Breast epithelium (tissue), 4 donors: ENCODE measurements around the gene FYN. TPM values are rescaled to one million over a fixed set of nuclear protein-coding genes. Genes with fewer than 3 reads are reported as not detected.

Experiments used
- DNase-seq, 2 donors: peaks; one replicate each; pipeline ENCODE4 v3.0.0-alpha.2; 2019; ENCODE audit warnings: low spot score in 2 of 2
- H3K27ac ChIP-seq, 2 donors: fragments of 200-600 bp; sonication (generic) in 1 of 2; one replicate each; pipeline ENCODE4 v1.5.1; 2016 to 2019; ENCODE audit warnings: mild to moderate bottlenecking in 1 of 2
- H3K27me3 ChIP-seq, 2 donors: fragments of 200-600 bp; sonication (generic) in 1 of 2; one replicate each; pipeline versions ENCODE4 v1.5.1 to v1.6.0; 2017 to 2019; ENCODE audit warnings: control low read depth in 1 of 2, mild to moderate bottlenecking in 1 of 2
- H3K36me3 ChIP-seq: fragments of 200-600 bp; one replicate; pipeline ENCODE4 v1.5.1; 2019
- H3K4me1 ChIP-seq, 2 donors: fragments of 200-600 bp; sonication (generic); one replicate each; pipeline ENCODE4 v1.5.1; 2016 to 2019; ENCODE audit warnings: control low read depth in 1 of 2
- H3K4me3 ChIP-seq, 3 donors: fragments of 200-600 bp; sonication (generic); 1 replicate in 2 of 3; 2 replicates in 1 of 3; pipeline ENCODE4 v1.5.1; 2016 to 2019; ENCODE audit warnings: mild to moderate bottlenecking in 3 of 3, moderate library complexity in 2 of 3
- H3K9me3 ChIP-seq, 2 donors: fragments of 200-600 bp; sonication (generic) in 1 of 2; one replicate each; pipeline ENCODE4 v1.5.1; 2016 to 2019; ENCODE audit warnings: control low read depth in 1 of 2
- CTCF ChIP-seq, 3 donors: fragments of 450-650 bp; IDR thresholded peaks; one replicate each; pipeline ENCODE4 v1.5.1; 2016 to 2017; ENCODE audit warnings: antibody characterized with exemption in 3 of 3, mild to moderate bottlenecking in 3 of 3, moderate library complexity in 3 of 3
- POLR2A ChIP-seq: fragments of 450-650 bp; IDR thresholded peaks from one replicate; pipeline ENCODE4 v1.6.1; 2016; ENCODE audit warnings: antibody characterized with exemption, mild to moderate bottlenecking, moderate library complexity
- POLR2AphosphoS5 ChIP-seq, 3 donors: sonication (generic); formaldehyde crosslinking; IDR thresholded peaks; one replicate each; pipeline ENCODE4 v1.6.1; 2017; ENCODE audit warnings: antibody characterized with exemption in 3 of 3
- intact Hi-C: fragments of 100-400 bp; cut with DNase I; formaldehyde crosslinking; loops from one replicate; pipeline ENCODE4 v1.15.1; 2023; ENCODE audit warnings: low total_unique reads
- total RNA-seq, 3 donors: library from RNA; depleted of rRNA; stranded (reverse); fragments of >200 nt; gene quantifications; one replicate each; pipeline ENCODE4 v1.1.0, GENCODE V29; 2016

The FYN gene
- total RNA-seq, 3 donors from 2014 or later, result 44.8 to 209 (median 111) TPM

GRCh38 chr6:111817451-111818120 lies 55.7 kb downstream of the FYN start:
- intact Hi-C loops, result no loop called here
- H3K4me1 ChIP-seq, result no peaks in the 10 kb centered on the region
- no peak for DNase-seq
- H3K4me3 ChIP-seq, result no peak overlapping the region
- H3K9me3 ChIP-seq, result no peaks in the 10 kb centered on the region
- no peaks in the 10 kb centered on the region for H3K36me3 ChIP-seq
- no peaks in the 10 kb centered on the region for H3K27me3 ChIP-seq
- TF ChIP-seq POLR2A, result no peak
- no peak for TF ChIP-seq CTCF (IDR thresholded peaks at IDR 0.05)
- TF ChIP-seq POLR2AphosphoS5 (IDR thresholded peaks at IDR 0.05), result no peak
- no peak overlapping the region for H3K27ac ChIP-seq

- intact Hi-C loops, result no loop called here
- Histone ChIP-seq H3K27me3 (no peaks in the 10 kb centered on the region), H3K27ac (peak overlapping the region in 1 of 2 donors; percentile 32), H3K36me3 (no peaks in the 10 kb centered on the region), H3K4me3 (no peak overlapping the region), H3K9me3 (no peaks in the 10 kb centered on the region), H3K4me1 (no peaks in the 10 kb centered on the region)
- no peak for DNase-seq
- TF ChIP-seq POLR2AphosphoS5 (IDR thresholded peaks at IDR 0.05) (no peak), CTCF (IDR thresholded peaks at IDR 0.05) (no peak), POLR2A (no peak)
Measured at GRCh38 chr6:111813677-111814310, 59.5 kb downstream of the FYN start.

- Histone ChIP-seq H3K27ac (no peak overlapping the region), H3K9me3 (no peaks in the 10 kb centered on the region), H3K4me1 (no peaks in the 10 kb centered on the region), H3K36me3 (no peaks in the 10 kb centered on the region), H3K4me3 (no peak overlapping the region), H3K27me3 (no peaks in the 10 kb centered on the region)
- no peak for DNase-seq
- intact Hi-C loops, result no loop called here
- TF ChIP-seq POLR2A, result no peak
- no peak for TF ChIP-seq CTCF (IDR thresholded peaks at IDR 0.05)
- TF ChIP-seq POLR2AphosphoS5 (IDR thresholded peaks at IDR 0.05), result no peak
Measured at GRCh38 chr6:111813237-111813636, 60.0 kb downstream of the FYN start.

- Histone ChIP-seq H3K27me3 (no peaks in the 10 kb centered on the region), H3K9me3 (no peaks in the 10 kb centered on the region), H3K4me3 (no peak overlapping the region), H3K36me3 (no peaks in the 10 kb centered on the region), H3K27ac (no peak overlapping the region), H3K4me1 (no peaks in the 10 kb centered on the region)
- no peak for DNase-seq
- TF ChIP-seq CTCF (IDR thresholded peaks at IDR 0.05) (no peak), POLR2A (no peak), POLR2AphosphoS5 (IDR thresholded peaks at IDR 0.05) (no peak)
- intact Hi-C loops, result no loop called here
Measured at GRCh38 chr6:111812060-111813038, 60.9 kb downstream of the FYN start.
